HG03064 (cell line): ENCODE measurements around the gene AAR2.

ENCODE experiments used
- ATAC-seq: cut with Tn5 transposase; IDR thresholded peaks from one replicate; pipeline ENCODE4 v1.9.1; 2021; ENCODE audit warnings: low read depth; ENCODE audit not compliant: unreplicated experiment

The AAR2 gene

GRCh38 chr20:36259177-36260061 lies 23.1 kb downstream of the AAR2 start:
- ATAC-seq = no peak

- no peak for ATAC-seq
These were observed 24.0 kb downstream of the AAR2 start for GRCh38 chr20:36260316-36260715.

DNA sequence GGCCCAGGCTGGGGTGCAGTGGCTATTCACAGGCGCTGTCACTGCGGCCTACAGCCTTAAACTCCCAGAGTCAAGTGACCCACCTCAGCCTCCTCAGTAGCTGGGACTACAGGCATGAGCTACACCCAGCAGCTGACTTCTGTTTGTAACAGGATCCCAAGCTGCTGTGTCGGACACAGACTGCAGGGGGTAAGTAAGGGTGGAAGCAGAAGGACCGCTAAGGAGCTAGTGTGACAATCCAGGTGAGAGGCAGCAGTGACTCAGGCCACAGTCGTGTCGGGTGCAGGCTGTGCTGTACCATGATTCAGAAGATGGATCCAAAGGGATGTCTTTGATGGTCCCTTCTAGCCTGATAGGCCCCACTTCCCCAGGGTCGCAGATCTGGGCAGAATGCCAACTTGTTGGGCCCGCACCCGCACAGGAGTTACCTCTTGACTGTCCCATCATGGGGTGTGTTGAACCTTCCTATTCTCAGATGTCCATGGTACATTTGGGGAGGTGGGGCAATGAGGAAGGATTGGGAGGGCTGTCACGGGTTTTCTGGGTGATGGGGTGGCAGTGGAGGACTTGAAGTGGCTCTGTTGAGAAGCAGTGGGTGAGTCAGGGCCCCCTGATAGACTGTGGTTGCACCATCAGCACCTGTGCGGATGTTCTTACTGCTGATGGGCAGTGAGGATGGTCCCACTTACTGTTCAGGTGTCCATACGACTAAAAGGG lies 25.3 kb downstream of the AAR2 start:
- no peak for ATAC-seq

DNA sequence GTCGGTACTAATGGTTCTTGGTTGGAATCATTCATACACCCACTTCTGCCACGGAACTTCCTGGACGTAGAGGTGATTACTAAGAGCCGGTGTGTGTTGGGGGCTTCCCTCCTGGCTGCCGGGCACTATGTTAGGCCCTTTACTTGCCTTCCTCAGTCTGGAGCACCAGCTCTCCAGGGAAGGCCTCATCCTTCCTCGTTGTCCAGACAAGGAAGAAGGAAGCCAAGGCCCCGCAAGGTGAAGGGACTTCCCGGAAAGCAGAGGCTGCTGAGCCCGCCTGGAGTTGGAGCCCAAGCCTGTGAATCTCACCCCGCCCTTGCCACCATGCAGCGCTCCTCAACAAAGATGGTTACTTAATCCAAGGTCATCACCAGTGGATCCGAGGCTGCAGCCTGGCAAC lies 26.2 kb downstream of the AAR2 start:
- no peak for ATAC-seq

- ATAC-seq = no peak
These were observed 28.4 kb downstream of the AAR2 start for GRCh38 chr20:36264426-36265246.

DNA sequence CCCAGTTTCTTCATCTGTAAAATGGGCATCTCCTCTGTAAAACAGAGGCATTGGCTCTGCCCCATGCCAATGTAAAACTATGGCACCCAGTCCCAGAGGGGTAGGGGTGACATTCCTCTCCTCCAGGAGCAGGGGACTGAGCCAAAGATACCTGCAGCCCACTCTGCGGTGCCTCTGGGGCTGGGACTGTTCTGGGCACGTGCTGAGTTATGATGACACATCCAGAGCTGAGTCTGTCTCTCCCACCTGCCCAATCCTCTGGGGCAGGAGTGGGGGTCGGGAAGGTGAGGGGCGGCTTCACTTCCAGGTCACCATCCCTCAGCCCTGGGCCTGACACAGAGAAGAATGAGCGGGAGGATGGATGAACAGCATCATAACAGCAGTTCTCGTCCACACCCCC lies 29.9 kb downstream of the AAR2 start:
- no peak for ATAC-seq

DNA sequence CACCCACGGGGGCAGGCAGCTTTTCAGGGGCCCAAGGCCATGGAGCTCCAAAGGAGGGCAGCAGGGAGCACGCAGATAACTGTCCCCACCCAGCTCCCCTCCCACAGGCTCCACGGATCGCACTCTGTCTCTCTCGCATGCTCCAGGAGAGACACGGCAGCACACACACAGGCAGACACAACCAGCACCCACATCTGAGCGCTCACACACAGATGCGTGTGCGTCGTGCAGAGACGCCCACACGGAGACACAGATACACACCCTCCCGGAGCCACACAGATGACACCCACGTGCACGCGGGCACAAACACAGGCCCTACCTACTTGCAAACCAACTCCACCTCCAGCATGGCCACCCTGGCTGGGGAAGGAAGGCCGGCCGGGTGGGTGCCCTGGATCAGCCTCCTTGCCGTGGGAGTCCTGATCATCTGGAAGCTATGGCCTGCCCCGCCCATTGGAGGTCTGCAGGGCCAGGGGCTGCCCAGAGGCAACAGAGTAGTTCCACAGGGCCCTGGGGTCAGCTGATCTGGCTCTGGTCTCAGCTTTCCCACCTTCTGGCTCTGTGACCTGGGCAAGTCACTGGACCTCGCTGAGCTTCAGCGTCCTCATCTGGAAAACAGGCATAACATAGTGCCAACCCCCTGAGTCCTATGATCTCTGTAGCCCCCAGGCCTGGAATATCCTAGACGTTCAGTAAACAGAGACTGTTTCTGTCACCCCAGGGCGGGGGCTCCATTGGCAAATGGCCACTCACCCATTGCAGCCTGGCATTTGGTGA lies 31.5 kb downstream of the AAR2 start:
- no peak for ATAC-seq

DNA sequence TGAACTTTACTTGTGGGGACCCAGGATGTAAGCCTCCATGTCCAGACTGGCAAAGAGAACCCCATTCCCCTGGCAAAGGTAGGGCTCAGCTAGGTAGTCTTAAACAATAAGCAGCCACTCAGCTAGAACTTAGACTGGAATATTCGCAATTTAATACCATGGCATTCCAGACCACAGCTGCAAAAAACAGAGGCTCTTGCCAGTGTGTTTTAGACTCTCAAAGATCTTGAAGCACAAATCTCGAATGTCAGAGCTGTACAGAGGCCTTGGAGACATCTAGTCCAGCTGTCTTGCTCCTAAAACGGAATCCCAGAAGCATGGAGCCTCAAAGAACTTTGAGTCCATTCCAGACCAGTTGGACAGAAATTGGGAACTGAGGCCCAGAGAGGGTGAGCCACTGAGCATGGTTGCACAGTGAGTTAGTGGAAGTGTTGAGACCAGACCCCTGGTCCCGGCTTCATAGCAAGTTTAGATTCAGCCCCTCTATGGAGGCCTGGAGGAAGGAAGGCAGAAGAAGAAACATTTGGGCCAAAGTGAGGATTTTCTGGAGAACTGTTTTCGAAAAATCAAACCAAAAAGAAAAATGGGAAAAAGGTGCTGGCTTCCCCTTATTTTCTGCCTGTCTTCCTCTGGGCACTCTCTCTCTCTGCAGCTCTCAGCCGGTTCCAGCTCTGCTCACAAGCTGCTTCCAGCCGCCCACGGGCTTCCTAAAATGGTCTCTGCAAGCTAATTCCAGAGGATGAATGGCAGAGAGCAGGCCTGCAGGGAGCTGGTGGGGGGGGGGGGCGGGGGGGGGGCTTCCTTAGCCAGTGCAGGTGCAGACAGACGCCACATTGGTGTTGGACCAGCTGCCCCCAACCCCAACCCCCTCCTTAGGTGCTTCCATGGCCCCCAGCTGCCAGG lies 32.4 kb downstream of the AAR2 start:
- no peak for ATAC-seq

- ATAC-seq = no peak
These were observed 33.2 kb downstream of the AAR2 start for GRCh38 chr20:36269507-36269906.

DNA sequence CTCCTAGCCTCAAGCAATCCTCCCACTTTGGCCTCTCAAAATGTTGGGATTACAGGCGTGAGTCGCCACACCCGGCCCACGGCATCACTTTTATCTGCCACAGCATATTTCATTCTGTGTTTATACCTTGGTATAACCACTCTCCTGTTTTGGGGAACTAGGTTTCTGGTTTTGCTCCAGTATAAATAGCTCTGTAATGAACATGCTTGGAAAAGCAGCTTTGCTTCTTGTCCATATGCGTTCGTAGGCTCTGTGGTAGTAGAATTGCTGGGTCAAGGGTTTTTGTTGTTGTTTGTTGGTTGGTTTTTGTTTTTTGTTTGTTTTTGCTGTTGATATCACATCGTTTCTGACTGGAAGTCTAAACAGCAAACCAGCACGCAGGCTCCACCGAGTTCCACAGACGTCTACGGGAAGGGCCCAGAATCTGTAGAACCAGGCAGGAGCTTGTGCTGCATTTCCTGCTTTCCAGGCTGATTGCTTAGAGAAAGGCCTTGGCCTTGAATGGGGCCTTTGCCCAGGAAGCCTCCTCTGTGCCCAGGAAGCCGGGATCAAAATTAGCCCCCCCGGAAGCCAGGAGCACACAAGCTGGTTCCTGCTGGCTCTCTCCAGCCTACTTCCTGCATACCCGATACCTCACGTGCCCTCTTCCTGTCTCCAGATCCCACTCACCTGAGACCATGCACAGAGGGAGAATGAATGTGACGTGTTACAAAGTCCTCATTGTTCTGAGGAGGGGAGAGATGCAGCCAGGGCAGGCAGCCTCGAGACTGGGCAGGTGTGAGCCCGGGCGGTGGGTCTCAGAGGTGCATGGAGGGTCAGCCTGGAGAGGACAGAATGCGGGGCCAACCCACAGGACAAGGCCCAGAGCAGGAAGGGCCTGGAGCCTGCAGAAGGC lies 34.7 kb downstream of the AAR2 start:
- ATAC-seq = no peak

DNA sequence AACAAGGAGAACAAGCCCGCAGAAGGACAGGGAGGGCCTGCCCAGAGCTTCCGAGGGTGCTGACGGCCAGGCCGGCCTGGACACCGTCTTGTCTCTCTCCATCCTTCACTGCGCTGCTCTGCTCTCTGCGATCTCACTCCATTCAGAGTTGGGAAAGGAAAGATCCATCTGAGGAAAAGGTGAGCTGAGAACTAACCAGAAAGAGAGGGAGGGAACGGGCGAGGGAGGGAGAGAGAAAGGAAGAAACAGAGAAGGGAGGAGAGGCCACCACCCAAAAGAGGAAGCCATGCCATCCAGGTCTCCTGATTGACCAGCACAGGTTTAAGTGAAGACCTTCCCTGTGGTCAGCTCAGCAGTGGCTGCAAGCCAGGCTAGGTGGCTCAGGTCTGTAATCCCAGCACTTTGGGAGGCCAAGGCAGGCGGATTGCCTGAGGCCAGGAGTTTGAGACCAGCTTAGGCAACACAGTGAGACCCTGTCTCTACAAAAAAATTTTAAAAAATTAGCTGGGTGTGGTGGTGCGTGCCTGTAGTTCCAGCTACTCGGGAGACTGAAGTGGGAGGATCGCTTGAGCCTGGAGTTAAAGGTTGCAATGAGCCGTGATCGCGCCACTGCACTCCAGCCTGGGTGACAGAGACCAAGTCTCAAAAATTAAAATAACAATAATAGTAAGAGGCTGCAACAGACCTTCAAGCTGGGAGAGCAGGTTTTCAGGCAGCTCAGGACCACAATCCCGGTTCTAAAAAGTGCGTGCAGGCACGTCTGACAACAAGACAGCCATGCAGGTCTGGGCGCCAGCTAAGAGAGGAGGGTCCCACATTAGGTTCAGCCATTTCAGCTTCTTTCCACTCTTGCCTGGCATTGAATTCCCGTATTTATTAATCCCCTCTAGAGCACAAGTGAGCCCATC lies 35.6 kb downstream of the AAR2 start:
- ATAC-seq = no peak

DNA sequence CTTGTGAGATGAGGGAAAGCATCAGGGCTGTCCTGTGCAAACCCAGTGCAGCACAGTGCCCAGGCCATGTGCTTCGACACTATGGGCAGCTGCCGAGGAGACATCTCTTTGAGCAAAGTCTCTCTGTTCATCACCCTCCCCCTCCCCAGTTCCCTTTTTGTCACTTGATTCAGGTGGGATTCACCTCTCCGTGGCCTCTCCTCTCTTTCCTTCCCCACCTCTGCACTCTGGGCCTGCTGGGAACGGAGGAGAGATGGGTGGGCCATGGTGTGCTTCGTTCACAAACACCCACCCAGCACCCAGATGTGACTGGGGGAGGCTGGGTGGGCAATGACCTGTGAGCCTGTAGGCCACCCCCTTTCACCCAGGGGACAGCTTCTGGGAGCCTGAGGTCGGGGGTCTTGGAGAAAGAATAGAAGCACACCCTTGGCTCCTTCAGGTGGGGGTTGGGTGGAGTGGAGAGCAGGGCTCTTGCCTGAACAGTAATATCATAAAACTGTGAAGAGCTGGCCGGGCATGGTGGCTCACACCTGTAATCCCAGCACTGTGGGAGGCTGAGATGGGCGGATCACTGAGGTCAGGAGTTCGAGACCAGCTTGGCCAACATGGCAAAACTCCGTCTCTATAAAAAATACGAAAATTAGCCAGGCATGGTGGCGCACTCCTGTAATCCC lies 36.4 kb downstream of the AAR2 start:
- no peak for ATAC-seq

GRCh38 chr20:36273414-36274180 lies 37.3 kb downstream of the AAR2 start:
- ATAC-seq = no peak

GRCh38 chr20:36274181-36274841 lies 38.0 kb downstream of the AAR2 start:
- ATAC-seq = no peak

- ATAC-seq = no peak
These were observed 38.7 kb downstream of the AAR2 start for GRCh38 chr20:36275011-36275410.
